WERI-Rb-1 (cell line): Measurements from ENCODE around the gene PEX26.

Experiments used
- DNase-seq: peaks from one replicate; pipeline ENCODE4 v3.0.0-alpha.2; 2020
- H3K27ac ChIP-seq: fragments of 250-450 bp; sonication (Bioruptor Pico); 2 replicates; pipeline ENCODE4 v1.5.1; 2020; ENCODE audit warnings: mild to moderate bottlenecking, moderate library complexity
- H3K27me3 ChIP-seq: fragments of 250-450 bp; sonication (Bioruptor Pico); 2 replicates; pipeline ENCODE4 v1.5.1; 2021; ENCODE audit warnings: mild to moderate bottlenecking, low read depth, moderate library complexity; ENCODE audit not compliant: insufficient read depth, severe bottlenecking
- H3K36me3 ChIP-seq: fragments of 250-450 bp; sonication (Bioruptor Pico); 2 replicates; pipeline ENCODE4 v1.5.1; 2020; ENCODE audit warnings: mild to moderate bottlenecking, moderate library complexity
- H3K4me3 ChIP-seq: 2 replicates; pipeline ENCODE4 v1.5.1; 2011; ENCODE audit warnings: low read depth, mild to moderate bottlenecking, control low read depth, low read length
- H3K9me3 ChIP-seq: fragments of 250-450 bp; sonication (Bioruptor Pico); 2 replicates; pipeline ENCODE4 v1.5.1; 2021; ENCODE audit warnings: mild to moderate bottlenecking, moderate library complexity; ENCODE audit not compliant: severe bottlenecking
- TF ChIP-seq, protein P1 (sequence below): IDR thresholded peaks from 2 replicates; pipeline ENCODE4 v1.5.1; 2011; ENCODE audit warnings: low read depth, mild to moderate bottlenecking, control low read depth, inconsistent platforms, low read length

PEX26 gene

DNA sequence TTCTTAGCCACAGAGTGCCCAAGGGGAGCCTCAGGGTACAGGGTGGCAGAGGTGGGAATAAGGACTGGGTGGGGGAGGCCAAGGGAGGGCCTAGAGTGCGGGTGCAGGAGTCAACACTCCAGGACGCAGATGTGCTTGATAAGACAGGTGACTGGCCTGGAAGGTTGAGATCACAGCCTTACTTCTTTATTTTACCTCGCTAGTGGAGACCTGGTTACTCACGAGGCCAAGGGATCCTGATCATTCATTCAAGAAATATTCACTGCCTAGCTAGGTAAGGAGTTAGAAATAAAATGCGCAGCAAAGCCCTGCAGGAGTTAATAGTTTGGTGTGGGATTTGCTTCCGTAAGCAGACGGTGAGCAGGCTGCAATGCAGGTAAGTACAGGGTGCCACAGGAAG, 13.2 kb upstream of the PEX26 start:
- H3K4me3 ChIP-seq, result no peak overlapping the region
- DNase-seq, result no peak
- H3K27me3 ChIP-seq, result no peaks in the 10 kb centered on the region
- TF ChIP-seq, protein P1, sequence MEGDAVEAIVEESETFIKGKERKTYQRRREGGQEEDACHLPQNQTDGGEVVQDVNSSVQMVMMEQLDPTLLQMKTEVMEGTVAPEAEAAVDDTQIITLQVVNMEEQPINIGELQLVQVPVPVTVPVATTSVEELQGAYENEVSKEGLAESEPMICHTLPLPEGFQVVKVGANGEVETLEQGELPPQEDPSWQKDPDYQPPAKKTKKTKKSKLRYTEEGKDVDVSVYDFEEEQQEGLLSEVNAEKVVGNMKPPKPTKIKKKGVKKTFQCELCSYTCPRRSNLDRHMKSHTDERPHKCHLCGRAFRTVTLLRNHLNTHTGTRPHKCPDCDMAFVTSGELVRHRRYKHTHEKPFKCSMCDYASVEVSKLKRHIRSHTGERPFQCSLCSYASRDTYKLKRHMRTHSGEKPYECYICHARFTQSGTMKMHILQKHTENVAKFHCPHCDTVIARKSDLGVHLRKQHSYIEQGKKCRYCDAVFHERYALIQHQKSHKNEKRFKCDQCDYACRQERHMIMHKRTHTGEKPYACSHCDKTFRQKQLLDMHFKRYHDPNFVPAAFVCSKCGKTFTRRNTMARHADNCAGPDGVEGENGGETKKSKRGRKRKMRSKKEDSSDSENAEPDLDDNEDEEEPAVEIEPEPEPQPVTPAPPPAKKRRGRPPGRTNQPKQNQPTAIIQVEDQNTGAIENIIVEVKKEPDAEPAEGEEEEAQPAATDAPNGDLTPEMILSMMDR, result no peak
- no peaks in the 10 kb centered on the region for H3K36me3 ChIP-seq
- H3K27ac ChIP-seq, result no peak overlapping the region
- H3K9me3 ChIP-seq, result no peaks in the 10 kb centered on the region

- TF ChIP-seq, protein P1, result peak; percentile 40; the same call in 1 of the 2 replicates
- Histone ChIP-seq H3K9me3 (no peaks in the 10 kb centered on the region), H3K36me3 (no peaks in the 10 kb centered on the region), H3K27ac (no peak overlapping the region), H3K27me3 (no peaks in the 10 kb centered on the region), H3K4me3 (no peak overlapping the region)
- peak; percentile 35 for DNase-seq
These were observed 12.5 kb upstream of the PEX26 start for GRCh38 chr22:18065256-18065655.

DNA sequence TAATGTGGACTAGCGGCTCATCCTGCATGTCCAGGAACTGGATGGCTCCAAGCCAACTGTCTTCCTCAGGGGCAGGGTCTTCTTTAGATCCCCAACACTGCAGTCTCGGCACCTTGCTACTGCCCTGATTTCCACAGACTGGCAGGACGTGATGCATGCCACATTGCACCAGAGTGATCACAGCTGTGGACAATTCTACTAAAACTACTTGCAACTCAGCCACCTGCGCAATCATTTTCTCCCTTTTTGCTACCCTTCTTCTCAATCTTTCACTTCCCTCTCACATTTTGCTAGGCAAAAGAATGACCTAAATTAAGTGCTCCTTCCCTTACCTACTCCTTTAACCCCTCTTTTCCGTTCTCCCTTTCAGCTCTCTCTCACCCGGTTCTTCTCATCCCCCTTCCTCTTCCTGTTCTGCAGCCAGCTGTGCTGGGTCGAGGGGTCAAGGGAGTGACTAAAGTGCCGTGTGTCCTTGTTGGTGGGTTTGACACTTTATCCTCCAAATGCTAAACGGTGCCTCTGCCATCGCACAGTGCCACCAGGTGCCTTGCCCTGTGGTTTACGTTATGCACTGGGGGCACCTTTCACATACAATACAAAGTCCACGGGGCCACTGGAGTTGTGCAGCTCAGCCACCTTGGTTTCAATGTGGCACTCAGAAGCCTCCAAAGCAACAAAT, 11.5 kb upstream of the PEX26 start:
- H3K27ac ChIP-seq, result no peak overlapping the region
- no peaks in the 10 kb centered on the region for H3K27me3 ChIP-seq
- DNase-seq, result no peak
- no peaks in the 10 kb centered on the region for H3K9me3 ChIP-seq
- H3K4me3 ChIP-seq, result no peak overlapping the region
- H3K36me3 ChIP-seq, result no peaks in the 10 kb centered on the region
- TF ChIP-seq, protein P1, result no peak

- H3K4me3 ChIP-seq, result no peak overlapping the region
- TF ChIP-seq, protein P1, result no peak
- H3K36me3 ChIP-seq, result no peaks in the 10 kb centered on the region
- no peaks in the 10 kb centered on the region for H3K27me3 ChIP-seq
- H3K27ac ChIP-seq, result no peak overlapping the region
- no peak for DNase-seq
- no peaks in the 10 kb centered on the region for H3K9me3 ChIP-seq
These were observed 10.7 kb upstream of the PEX26 start for GRCh38 chr22:18067121-18067520.

DNA sequence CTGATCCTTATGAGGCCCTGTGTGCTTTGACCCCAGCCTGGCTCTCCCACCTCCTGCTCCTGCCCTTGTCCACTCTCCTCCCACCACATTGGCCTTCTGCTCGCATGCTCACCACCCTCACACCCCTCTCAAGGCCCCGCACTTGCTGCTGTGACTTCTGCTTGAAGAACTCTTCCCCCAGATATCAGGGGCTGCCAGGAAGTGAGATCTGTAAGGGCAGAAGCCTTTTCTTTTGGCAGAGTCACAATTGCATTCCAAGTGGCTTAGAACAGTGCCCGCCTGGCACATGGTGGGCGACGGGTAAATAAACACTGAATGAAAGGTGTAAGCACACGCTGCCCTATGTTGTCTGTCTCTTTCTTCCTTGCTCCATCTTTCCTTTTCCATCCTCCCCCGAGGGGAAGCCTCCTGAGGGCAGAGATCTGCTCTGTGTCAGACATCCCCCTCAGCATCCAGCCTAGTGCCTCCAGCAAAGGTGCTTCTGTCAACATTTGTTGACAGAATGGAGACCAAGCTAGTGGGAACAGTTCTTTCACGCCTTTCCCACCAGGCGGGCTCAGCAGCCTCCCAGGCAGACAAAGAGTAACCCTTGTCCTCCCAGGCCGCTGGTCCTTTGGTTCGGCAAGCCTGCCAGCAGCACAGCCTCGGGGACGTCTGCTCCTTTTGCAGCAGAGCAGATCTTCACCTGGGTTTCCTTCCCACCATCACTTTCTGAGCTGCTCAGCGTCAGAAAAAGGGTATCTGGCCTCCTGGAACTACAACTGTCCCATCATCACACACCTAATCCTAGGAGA, 10.0 kb upstream of the PEX26 start:
- H3K27ac ChIP-seq, result no peak overlapping the region
- TF ChIP-seq, protein P1, result no peak

More for the DNA sequence above, 10.0 kb upstream of the PEX26 start:
- DNase-seq, result no peak
- Histone ChIP-seq H3K4me3 (no peak overlapping the region), H3K36me3 (no peaks in the 10 kb centered on the region), H3K9me3 (no peaks in the 10 kb centered on the region), H3K27me3 (no peaks in the 10 kb centered on the region)
